WTC11 (cell line): Measurements from ENCODE around the gene GSG1L. TPM values are rescaled to one million over a fixed set of nuclear protein-coding genes. Genes with fewer than 3 reads are reported as not detected.

Experiments
- ATAC-seq: fragments of 200-7000 bp; cut with Tn5 transposase; 2 replicates; pipeline ENCODE4 v1.10.0; 2021; ENCODE audit warnings: mild to moderate bottlenecking, moderate library complexity
- CTCF ChIA-PET: fragments of 300-600 bp; sonication (Branson Sonifier 250); formaldehyde crosslinking; loops from one replicate; lab custom pipeline; 2021; ENCODE audit warnings: antibody characterized with exemption; lab: Charles Lee
- POLR2A ChIA-PET: fragments of 350-600 bp; sonication (Branson Sonifier 250); formaldehyde crosslinking; loops from one replicate; lab custom pipeline; 2021; ENCODE audit warnings: antibody characterized with exemption; lab: Charles Lee
- DNase-seq: peaks from one replicate; pipeline ENCODE4 v3.0.0; 2021; ENCODE audit warnings: low spot score
- H3K27ac Mint-ChIP-seq: 2 replicates; pipeline ENCODE4 v1.8.0; 2021; ENCODE audit warnings: mixed read lengths
- H3K27me3 Mint-ChIP-seq: 2 replicates; pipeline ENCODE4 v1.8.0; 2021; ENCODE audit warnings: low read depth, mild to moderate bottlenecking, moderate library complexity, mixed read lengths
- H3K36me3 Mint-ChIP-seq: 2 replicates; pipeline ENCODE4 v1.8.0; 2021; ENCODE audit warnings: mixed read lengths
- H3K4me1 Mint-ChIP-seq: 2 replicates; pipeline ENCODE4 v1.8.0; 2022; ENCODE audit warnings: mixed read lengths
- H3K4me3 Mint-ChIP-seq: 2 replicates; pipeline ENCODE4 v1.8.0; 2021; ENCODE audit warnings: mild to moderate bottlenecking, moderate library complexity, mixed read lengths
- H3K9me3 Mint-ChIP-seq: 2 replicates; pipeline ENCODE4 v1.8.0; 2021; ENCODE audit warnings: mixed read lengths
- ATF6 ChIP-seq: sonication (generic); formaldehyde crosslinking; IDR thresholded peaks from 2 replicates; pipeline ENCODE4 v1.8.1; 2023; ENCODE audit warnings: mild to moderate bottlenecking, missing genetic modification reagents
- CBFB ChIP-seq: sonication (generic); formaldehyde crosslinking; IDR thresholded peaks from 2 replicates; pipeline ENCODE4 v1.8.1; 2022; ENCODE audit warnings: mild to moderate bottlenecking, low read depth, missing genetic modification reagents
- CREB1 ChIP-seq: sonication (generic); formaldehyde crosslinking; IDR thresholded peaks from 2 replicates; pipeline ENCODE4 v1.8.0; 2023; ENCODE audit warnings: mild to moderate bottlenecking, missing genetic modification reagents
- E2F4 ChIP-seq: sonication (generic); formaldehyde crosslinking; IDR thresholded peaks from 2 replicates; pipeline ENCODE4 v1.8.1; 2022; ENCODE audit warnings: low read depth, mild to moderate bottlenecking, moderate library complexity, missing genetic modification reagents, borderline replicate concordance
- EMX1 ChIP-seq: fragments of 250-450 bp; sonication (Bioruptor Pico); IDR thresholded peaks from 2 replicates; pipeline ENCODE4 v1.8.0; 2021; ENCODE audit warnings: mild to moderate bottlenecking
- GTF2I ChIP-seq: fragments of 250-450 bp; sonication (Bioruptor Pico); conservative IDR thresholded peaks from 2 replicates; pipeline ENCODE4 v1.4.0; 2021; ENCODE audit warnings: mild to moderate bottlenecking
- IRF1 ChIP-seq: sonication (generic); formaldehyde crosslinking; IDR thresholded peaks from 2 replicates; pipeline ENCODE4 v1.8.0; 2023; ENCODE audit warnings: missing genetic modification reagents
- IRF2 ChIP-seq: sonication (generic); formaldehyde crosslinking; IDR thresholded peaks from 2 replicates; pipeline ENCODE4 v1.8.0; 2022; ENCODE audit warnings: low read depth, missing genetic modification reagents, borderline replicate concordance
- JAZF1 ChIP-seq: fragments of 250-450 bp; sonication (Bioruptor Pico); IDR thresholded peaks from 2 replicates; pipeline ENCODE4 v1.9.0; 2021; ENCODE audit warnings: moderate library complexity, mild to moderate bottlenecking, inconsistent platforms
- MLX ChIP-seq: sonication (generic); formaldehyde crosslinking; IDR thresholded peaks from 2 replicates; pipeline ENCODE4 v1.8.1; 2023; ENCODE audit warnings: mild to moderate bottlenecking, missing genetic modification reagents, moderate library complexity
- NFATC4 ChIP-seq: fragments of 250-450 bp; sonication (Bioruptor Pico); IDR thresholded peaks from 2 replicates; pipeline ENCODE4 v1.9.0; 2021; ENCODE audit warnings: mild to moderate bottlenecking
- NR1H2 ChIP-seq: sonication (generic); formaldehyde crosslinking; IDR thresholded peaks from 2 replicates; pipeline ENCODE4 v1.9.0; 2021; ENCODE audit warnings: mild to moderate bottlenecking, moderate library complexity, missing genetic modification reagents
- NR3C1 ChIP-seq: sonication (generic); formaldehyde crosslinking; conservative IDR thresholded peaks from 2 replicates; pipeline ENCODE4 v1.8.1; 2023; ENCODE audit warnings: low read depth, mild to moderate bottlenecking, missing genetic modification reagents
- PRRX2 ChIP-seq: fragments of 250-450 bp; sonication (Bioruptor Pico); IDR thresholded peaks from 2 replicates; pipeline ENCODE4 v1.8.0; 2021; ENCODE audit warnings: mild to moderate bottlenecking
- RELA ChIP-seq: sonication (generic); formaldehyde crosslinking; IDR thresholded peaks from 2 replicates; pipeline ENCODE4 v1.8.1; 2022; ENCODE audit warnings: missing genetic modification reagents, mild to moderate bottlenecking, borderline replicate concordance
- SOX15 ChIP-seq: fragments of 250-450 bp; sonication (Bioruptor Pico); IDR thresholded peaks from 2 replicates; pipeline ENCODE4 v1.9.0; 2021; ENCODE audit warnings: mild to moderate bottlenecking
- TCF7 ChIP-seq: sonication (generic); formaldehyde crosslinking; IDR thresholded peaks from 2 replicates; pipeline ENCODE4 v1.8.0; 2022; ENCODE audit warnings: mild to moderate bottlenecking, low read depth, missing genetic modification reagents, moderate library complexity
- USF2 ChIP-seq: sonication (generic); formaldehyde crosslinking; IDR thresholded peaks from 2 replicates; pipeline ENCODE4 v1.8.1; 2023; ENCODE audit warnings: mild to moderate bottlenecking, missing genetic modification reagents, moderate library complexity
- ZBTB21 ChIP-seq: sonication (generic); formaldehyde crosslinking; IDR thresholded peaks from 2 replicates; pipeline ENCODE4 v1.8.1; 2023; ENCODE audit warnings: mild to moderate bottlenecking, missing genetic modification reagents, borderline replicate concordance
- ZMAT4 ChIP-seq: fragments of 250-450 bp; sonication (Bioruptor Pico); IDR thresholded peaks from 2 replicates; pipeline ENCODE4 v1.9.0; 2021; ENCODE audit warnings: mild to moderate bottlenecking
- ZNF121 ChIP-seq: sonication (generic); formaldehyde crosslinking; IDR thresholded peaks from 2 replicates; pipeline ENCODE4 v1.8.0; 2023; ENCODE audit warnings: missing genetic modification reagents
- ZNF138 ChIP-seq: sonication (generic); formaldehyde crosslinking; conservative IDR thresholded peaks from 2 replicates; pipeline ENCODE4 v1.8.1; 2022; ENCODE audit warnings: mild to moderate bottlenecking, moderate library complexity, missing genetic modification reagents
- ZNF219 ChIP-seq: sonication (generic); formaldehyde crosslinking; IDR thresholded peaks from 2 replicates; pipeline ENCODE4 v1.8.0; 2023; ENCODE audit warnings: missing genetic modification reagents, mild to moderate bottlenecking, borderline replicate concordance
- ZNF281 ChIP-seq: sonication (generic); formaldehyde crosslinking; IDR thresholded peaks from 2 replicates; pipeline ENCODE4 v1.8.0; 2023; ENCODE audit warnings: mild to moderate bottlenecking, missing genetic modification reagents
- ZNF416 ChIP-seq: fragments of 250-450 bp; sonication (Bioruptor Pico); IDR thresholded peaks from 2 replicates; pipeline ENCODE4 v1.9.0; 2021; ENCODE audit warnings: mild to moderate bottlenecking, inconsistent platforms
- total RNA-seq: library from RNA; stranded (reverse); gene quantifications from 3 replicates; pipeline ENCODE4 v1.2.3, GENCODE V29; 2021

The GSG1L gene
- total RNA-seq, 1 experiment from 2014 or later: 0.28 TPM

GRCh38 chr16:27863377-27863776 is 200.1 kb downstream of the GSG1L start:
- no peak for DNase-seq
- ChIA-PET POLR2A (no interaction called here), CTCF (interaction anchor here (1.0 to 2.3 kb wide), 5 partner anchors 19 to 224 kb away, joined by 5 to 11 read pairs (median 8); no protein-coding TSS in a partner anchor)
- Mint-ChIP-seq H3K4me1 (no peaks in the 10 kb centered on the region), H3K27me3 (no peaks in the 10 kb centered on the region; the same call in none of the 2 replicates), H3K27ac (no peak overlapping the region), H3K4me3 (no peak overlapping the region), H3K36me3 (peaks cover 12% of the 10 kb centered on the region; the same call in 1 of the 2 replicates), H3K9me3 (peaks cover 30% of the 10 kb centered on the region)
- ATAC-seq: no peak
- TF ChIP-seq ZNF121 (CRISPR knock-in tag) (no peak), USF2 (no peak), ZNF219 (no peak), NR1H2 (CRISPR knock-in tag) (no peak), PRRX2 (no peak), EMX1 (CRISPR knock-in tag) (no peak), CREB1 (no peak)

- DNase-seq: no peak
- Mint-ChIP-seq H3K27ac (no peak overlapping the region), H3K36me3 (peaks cover 12% of the 10 kb centered on the region; the same call in 1 of the 2 replicates), H3K4me1 (no peaks in the 10 kb centered on the region), H3K27me3 (no peaks in the 10 kb centered on the region; the same call in none of the 2 replicates), H3K4me3 (no peak overlapping the region), H3K9me3 (peaks cover 26% of the 10 kb centered on the region)
- ChIA-PET CTCF (interaction anchor here (1.0 to 2.3 kb wide), 3 partner anchors 18 to 164 kb away, joined by 5 to 8 read pairs (median 6); no protein-coding TSS in a partner anchor), POLR2A (no interaction called here)
- ATAC-seq: no peak
- TF ChIP-seq NR3C1 (CRISPR knock-in tag) (no peak), EMX1 (CRISPR knock-in tag) (no peak), MLX (no peak), ZBTB21 (no peak), PRRX2 (no peak), CBFB (CRISPR knock-in tag) (no peak), IRF2 (CRISPR knock-in tag) (no peak)
Measured at GRCh38 chr16:27862953-27863352, 200.6 kb downstream of the GSG1L start.

- peaks cover 22% of the 10 kb centered on the region for H3K9me3 Mint-ChIP-seq
- ChIA-PET POLR2A (no interaction called here), CTCF (interaction anchor here (0.7 to 3.6 kb wide), 10 partner anchors 8 to 299 kb away, joined by 3 to 39 read pairs (median 4); no protein-coding TSS in a partner anchor)
- ATAC-seq (no peak), DNase-seq (no peak)
- no peak overlapping the region for H3K27ac Mint-ChIP-seq
- H3K27me3 Mint-ChIP-seq: no peaks in the 10 kb centered on the region; the same call in none of the 2 replicates
- no peak overlapping the region for H3K4me3 Mint-ChIP-seq
- H3K4me1 Mint-ChIP-seq: no peaks in the 10 kb centered on the region
- H3K36me3 Mint-ChIP-seq: peaks cover 12% of the 10 kb centered on the region; the same call in 1 of the 2 replicates
- TF ChIP-seq E2F4 (CRISPR knock-in tag) (no peak), ZNF281 (CRISPR knock-in tag) (no peak), TCF7 (CRISPR knock-in tag) (no peak), SOX15 (CRISPR knock-in tag) (no peak), GTF2I (CRISPR knock-in tag) (no peak), ZNF416 (CRISPR knock-in tag) (no peak), ZNF138 (CRISPR knock-in tag) (no peak), IRF1 (no peak), RELA (CRISPR knock-in tag) (no peak), ATF6 (CRISPR knock-in tag) (no peak), JAZF1 (CRISPR knock-in tag) (no peak), ZMAT4 (CRISPR knock-in tag) (no peak), NFATC4 (CRISPR knock-in tag) (no peak)
Measured at GRCh38 chr16:27860091-27860490, 203.4 kb downstream of the GSG1L start.
